GM21528 (cell line): ENCODE data around the gene MBTD1.
"Not testable (repeated sequence)": the region's sequence is repeated elsewhere in the genome, so short reads cannot be mapped to it uniquely, and the experiment has no call there.

Experiments used
- ATAC-seq: cut with Tn5 transposase; IDR thresholded peaks from one replicate; pipeline ENCODE4 v1.9.1; 2021; ENCODE audit warnings: mild to moderate bottlenecking, moderate library complexity; ENCODE audit not compliant: unreplicated experiment, low FRiP score

MBTD1 gene

GRCh38 chr17:51191895-51192294 is 68.0 kb downstream of the MBTD1 start:
- no peak for ATAC-seq

GRCh38 chr17:51189628-51190027 is 70.2 kb downstream of the MBTD1 start:
- ATAC-seq: no peak

- no peak for ATAC-seq
Measured at GRCh38 chr17:51189162-51189561, 70.7 kb downstream of the MBTD1 start.

- no peak for ATAC-seq
Measured at GRCh38 chr17:51188271-51188833, 71.5 kb downstream of the MBTD1 start.

- no peak for ATAC-seq
Measured at GRCh38 chr17:51185763-51186332, 74.0 kb downstream of the MBTD1 start.

- ATAC-seq: no peak
Measured at GRCh38 chr17:51184124-51184523, 75.7 kb downstream of the MBTD1 start.

- ATAC-seq: no peak
Measured at GRCh38 chr17:51180486-51180885, 79.4 kb downstream of the MBTD1 start.

- not testable (repeated sequence) for ATAC-seq
Measured at GRCh38 chr17:51172030-51172429, 87.8 kb downstream of the MBTD1 start.

- no peak for ATAC-seq
Measured at GRCh38 chr17:51170736-51171135, 89.1 kb downstream of the MBTD1 start.

GRCh38 chr17:51169340-51169739 is 90.5 kb downstream of the MBTD1 start:
- no peak for ATAC-seq

- ATAC-seq: peak; percentile 51
Measured at GRCh38 chr17:51166987-51167931, 92.6 kb downstream of the MBTD1 start.

- peak; percentile 84 for ATAC-seq
Measured at GRCh38 chr17:51166198-51166986, 93.5 kb downstream of the MBTD1 start, which contains the start of gene NME2. Gene NME2 (plus strand): TSS chr17:51166411. CDS start chr17:51166831, 420 bp downstream.

- ATAC-seq: peak; percentile 36
Measured at GRCh38 chr17:51165680-51166197, 94.1 kb downstream of the MBTD1 start.

GRCh38 chr17:51164911-51165679 is 94.8 kb downstream of the MBTD1 start:
- ATAC-seq: no peak

GRCh38 chr17:51161541-51161940 is 98.3 kb downstream of the MBTD1 start:
- no peak for ATAC-seq

- no peak for ATAC-seq
Measured at GRCh38 chr17:51159604-51160003, 100.2 kb downstream of the MBTD1 start.

- ATAC-seq: no peak
Measured at GRCh38 chr17:51155416-51155815, 104.4 kb downstream of the MBTD1 start.

- ATAC-seq: no peak
Measured at GRCh38 chr17:51154176-51154575, 105.7 kb downstream of the MBTD1 start.

GRCh38 chr17:51153210-51154072 is 106.4 kb downstream of the MBTD1 start, which contains the start of gene NME1:
Gene NME1 (plus strand): TSS chr17:51153559. CDS start chr17:51155655, 2,096 bp downstream.
- ATAC-seq: peak; percentile 91
